ENCODE results near the gene IKZF2.

DNA sequence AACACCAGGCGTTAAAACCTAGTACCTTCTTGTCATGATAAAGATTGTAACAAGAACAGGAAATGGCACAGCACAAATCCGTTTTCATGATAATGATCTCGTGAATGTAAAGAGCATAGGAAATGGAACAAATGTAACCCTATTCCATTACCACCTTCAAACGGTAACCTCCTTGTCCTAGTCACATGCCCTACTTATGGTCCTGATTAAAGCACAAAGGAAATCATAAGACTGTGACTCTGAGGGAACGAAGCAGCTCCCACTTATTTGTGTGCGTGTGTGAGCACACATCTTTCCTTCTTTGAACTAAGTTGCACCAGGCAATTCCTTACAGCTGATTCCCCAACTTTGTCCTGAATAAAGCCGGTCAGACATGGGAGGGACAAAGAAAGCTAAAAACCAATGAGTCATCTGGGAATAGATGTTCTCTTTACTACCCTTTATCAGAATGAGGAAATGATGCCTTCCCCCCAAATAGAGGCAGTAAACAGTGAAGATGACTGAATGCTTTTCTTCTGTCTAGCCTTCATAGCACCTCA lies 192.6 kb downstream of the IKZF2 start:
- TF ChIP-seq, protein P1, sequence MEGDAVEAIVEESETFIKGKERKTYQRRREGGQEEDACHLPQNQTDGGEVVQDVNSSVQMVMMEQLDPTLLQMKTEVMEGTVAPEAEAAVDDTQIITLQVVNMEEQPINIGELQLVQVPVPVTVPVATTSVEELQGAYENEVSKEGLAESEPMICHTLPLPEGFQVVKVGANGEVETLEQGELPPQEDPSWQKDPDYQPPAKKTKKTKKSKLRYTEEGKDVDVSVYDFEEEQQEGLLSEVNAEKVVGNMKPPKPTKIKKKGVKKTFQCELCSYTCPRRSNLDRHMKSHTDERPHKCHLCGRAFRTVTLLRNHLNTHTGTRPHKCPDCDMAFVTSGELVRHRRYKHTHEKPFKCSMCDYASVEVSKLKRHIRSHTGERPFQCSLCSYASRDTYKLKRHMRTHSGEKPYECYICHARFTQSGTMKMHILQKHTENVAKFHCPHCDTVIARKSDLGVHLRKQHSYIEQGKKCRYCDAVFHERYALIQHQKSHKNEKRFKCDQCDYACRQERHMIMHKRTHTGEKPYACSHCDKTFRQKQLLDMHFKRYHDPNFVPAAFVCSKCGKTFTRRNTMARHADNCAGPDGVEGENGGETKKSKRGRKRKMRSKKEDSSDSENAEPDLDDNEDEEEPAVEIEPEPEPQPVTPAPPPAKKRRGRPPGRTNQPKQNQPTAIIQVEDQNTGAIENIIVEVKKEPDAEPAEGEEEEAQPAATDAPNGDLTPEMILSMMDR (conservative IDR thresholded peaks at IDR 0.05; ENCODE audit: low read depth, low read length), result no peak
- TF ChIP-seq RFX5 (IDR thresholded peaks at IDR 0.05; ENCODE audit: low read depth, low read length) (no peak), FOS (IDR thresholded peaks at IDR 0.05; ENCODE audit: low read depth, low read length) (no peak), MAZ (IDR thresholded peaks at IDR 0.05; ENCODE audit: borderline replicate concordance, low read depth, low read length) (no peak), POLR2A (IDR thresholded peaks at IDR 0.05; ENCODE audit: low read depth, low read length) (no peak), CHD1 (IDR thresholded peaks at IDR 0.05; ENCODE audit: low read depth, low read length) (no peak), MAFK (IDR thresholded peaks at IDR 0.05; ENCODE audit: low read depth, low read length) (no peak), RAD21 (IDR thresholded peaks at IDR 0.05; ENCODE audit: low read length) (no peak), RCOR1 (IDR thresholded peaks at IDR 0.05; ENCODE audit: insufficient replicate concordance, low read length) (no peak), CEBPB (IDR thresholded peaks at IDR 0.05; ENCODE audit: low read depth, low read length) (no peak)
- TF ChIP-seq, protein P2, sequence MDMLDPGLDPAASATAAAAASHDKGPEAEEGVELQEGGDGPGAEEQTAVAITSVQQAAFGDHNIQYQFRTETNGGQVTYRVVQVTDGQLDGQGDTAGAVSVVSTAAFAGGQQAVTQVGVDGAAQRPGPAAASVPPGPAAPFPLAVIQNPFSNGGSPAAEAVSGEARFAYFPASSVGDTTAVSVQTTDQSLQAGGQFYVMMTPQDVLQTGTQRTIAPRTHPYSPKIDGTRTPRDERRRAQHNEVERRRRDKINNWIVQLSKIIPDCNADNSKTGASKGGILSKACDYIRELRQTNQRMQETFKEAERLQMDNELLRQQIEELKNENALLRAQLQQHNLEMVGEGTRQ (IDR thresholded peaks at IDR 0.05; ENCODE audit: low read depth, low read length), result no peak

Measured in IMR-90 (cell line).